Dendritic cell treated with granulocyte-macrophage colony-stimulating factor and Interleukin-4, amounts not matched to agents 40 ng/mL and 50 ng/mL, for 4 days (primary cell): ENCODE results near the gene KCNK1.
"Not testable (repeated sequence)": the region's sequence is repeated elsewhere in the genome, so short reads cannot be mapped to it uniquely, and the experiment has no call there.

Experiments used
- H3K27ac Mint-ChIP-seq: one replicate; pipeline ENCODE4 v1.8.0; 2022; ENCODE audit warnings: mild to moderate bottlenecking, mixed read lengths
- H3K27me3 Mint-ChIP-seq: one replicate; pipeline ENCODE4 v1.8.0; 2022; ENCODE audit warnings: mild to moderate bottlenecking, mixed read lengths
- H3K36me3 Mint-ChIP-seq: one replicate; pipeline ENCODE4 v1.8.0; 2022; ENCODE audit warnings: low read depth, mixed read lengths
- H3K4me1 Mint-ChIP-seq: one replicate; pipeline ENCODE4 v1.8.0; 2022; ENCODE audit warnings: low read depth, mixed read lengths
- H3K4me3 Mint-ChIP-seq: one replicate; pipeline ENCODE4 v1.8.0; 2022; ENCODE audit warnings: mild to moderate bottlenecking, moderate library complexity, mixed read lengths
- H3K9me3 Mint-ChIP-seq: one replicate; pipeline ENCODE4 v1.8.0; 2022; ENCODE audit warnings: mixed read lengths
- intact Hi-C: fragments of 100-400 bp; cut with micrococcal nuclease; formaldehyde crosslinking; loops from one replicate; pipeline ENCODE4 v1.15.0; 2022

Gene KCNK1

GRCh38 chr1:233615571-233615970, 1.7 kb downstream of the KCNK1 start:
- Mint-ChIP-seq H3K27ac (no peak overlapping the region), H3K36me3 (no peaks in the 10 kb centered on the region), H3K9me3 (no peaks in the 10 kb centered on the region), H3K4me1 (peaks cover 6% of the 10 kb centered on the region), H3K27me3 (peaks cover 63% of the 10 kb centered on the region), H3K4me3 (no peak overlapping the region)
- intact Hi-C loops, result no loop called here

GRCh38 chr1:233617025-233617424, 3.1 kb downstream of the KCNK1 start:
- Mint-ChIP-seq H3K4me1 (peaks cover 6% of the 10 kb centered on the region), H3K27me3 (peaks cover 51% of the 10 kb centered on the region), H3K27ac (no peak overlapping the region), H3K36me3 (no peaks in the 10 kb centered on the region), H3K9me3 (no peaks in the 10 kb centered on the region), H3K4me3 (no peak overlapping the region)
- intact Hi-C loops, result no loop called here

GRCh38 chr1:233619414-233619813, 5.5 kb downstream of the KCNK1 start:
- H3K4me1 Mint-ChIP-seq, intact Hi-C loops, H3K4me3 Mint-ChIP-seq, H3K9me3 Mint-ChIP-seq, H3K36me3 Mint-ChIP-seq, H3K27ac Mint-ChIP-seq: not testable (repeated sequence)
- H3K27me3 Mint-ChIP-seq, result peaks cover 42% of the 10 kb centered on the region

- peaks cover 36% of the 10 kb centered on the region for H3K27me3 Mint-ChIP-seq
- H3K4me1 Mint-ChIP-seq, result no peaks in the 10 kb centered on the region
- intact Hi-C loops, result no loop called here
Observed at GRCh38 chr1:233620065-233620464, 6.2 kb downstream of the KCNK1 start.

GRCh38 chr1:233621923-233622322, 8.0 kb downstream of the KCNK1 start:
- H3K9me3 Mint-ChIP-seq, result no peaks in the 10 kb centered on the region
- no peaks in the 10 kb centered on the region for H3K36me3 Mint-ChIP-seq
- no peak overlapping the region for H3K4me3 Mint-ChIP-seq
- intact Hi-C loops, result no loop called here
- no peak overlapping the region for H3K27ac Mint-ChIP-seq
- no peaks in the 10 kb centered on the region for H3K4me1 Mint-ChIP-seq
- H3K27me3 Mint-ChIP-seq, result peaks cover 20% of the 10 kb centered on the region

More at GRCh38 chr1:233620065-233620464, 6.2 kb downstream of the KCNK1 start:
- no peaks in the 10 kb centered on the region for H3K9me3 Mint-ChIP-seq
- H3K36me3 Mint-ChIP-seq, result no peaks in the 10 kb centered on the region
- no peak overlapping the region for H3K27ac Mint-ChIP-seq
- no peak overlapping the region for H3K4me3 Mint-ChIP-seq

- intact Hi-C loops, result no loop called here
- Mint-ChIP-seq H3K4me3 (no peak overlapping the region), H3K36me3 (no peaks in the 10 kb centered on the region), H3K27me3 (peaks cover 10% of the 10 kb centered on the region), H3K27ac (no peak overlapping the region), H3K9me3 (no peaks in the 10 kb centered on the region), H3K4me1 (no peaks in the 10 kb centered on the region)
Observed at GRCh38 chr1:233624289-233624688, 10.4 kb downstream of the KCNK1 start.

GRCh38 chr1:233625087-233625486, 11.2 kb downstream of the KCNK1 start:
- no peaks in the 10 kb centered on the region for H3K4me1 Mint-ChIP-seq
- intact Hi-C loops, result no loop called here

GRCh38 chr1:233625510-233625981, 11.6 kb downstream of the KCNK1 start:
- no peaks in the 10 kb centered on the region for H3K9me3 Mint-ChIP-seq

More at GRCh38 chr1:233625087-233625486, 11.2 kb downstream of the KCNK1 start:
- H3K36me3 Mint-ChIP-seq, result no peaks in the 10 kb centered on the region
- no peak overlapping the region for H3K4me3 Mint-ChIP-seq
- H3K27ac Mint-ChIP-seq, result no peak overlapping the region
- peaks cover 10% of the 10 kb centered on the region for H3K27me3 Mint-ChIP-seq
- no peaks in the 10 kb centered on the region for H3K9me3 Mint-ChIP-seq

GRCh38 chr1:233627376-233627775, 13.5 kb downstream of the KCNK1 start:
- Mint-ChIP-seq H3K27ac (no peak overlapping the region), H3K27me3 (peaks cover 9% of the 10 kb centered on the region), H3K9me3 (no peaks in the 10 kb centered on the region), H3K4me3 (no peak overlapping the region), H3K4me1 (no peaks in the 10 kb centered on the region), H3K36me3 (no peaks in the 10 kb centered on the region)
- intact Hi-C loops, result no loop called here

More at GRCh38 chr1:233625510-233625981, 11.6 kb downstream of the KCNK1 start:
- Mint-ChIP-seq H3K36me3 (no peaks in the 10 kb centered on the region), H3K4me1 (no peaks in the 10 kb centered on the region), H3K27ac (no peak overlapping the region), H3K27me3 (peaks cover 10% of the 10 kb centered on the region), H3K4me3 (no peak overlapping the region)
- intact Hi-C loops, result no loop called here

- no peak overlapping the region for H3K4me3 Mint-ChIP-seq
- no peaks in the 10 kb centered on the region for H3K9me3 Mint-ChIP-seq
- H3K4me1 Mint-ChIP-seq, result no peaks in the 10 kb centered on the region
- H3K27ac Mint-ChIP-seq, result no peak overlapping the region
- intact Hi-C loops, result no loop called here
- H3K27me3 Mint-ChIP-seq, result peaks cover 7% of the 10 kb centered on the region
- no peaks in the 10 kb centered on the region for H3K36me3 Mint-ChIP-seq
Observed at GRCh38 chr1:233627823-233628222, 13.9 kb downstream of the KCNK1 start.

GRCh38 chr1:233629305-233629935, 15.5 kb downstream of the KCNK1 start:
- Mint-ChIP-seq H3K27ac (no peak overlapping the region), H3K27me3 (peaks cover 7% of the 10 kb centered on the region), H3K4me3 (no peak overlapping the region), H3K36me3 (no peaks in the 10 kb centered on the region), H3K9me3 (no peaks in the 10 kb centered on the region), H3K4me1 (no peaks in the 10 kb centered on the region)
- intact Hi-C loops, result no loop called here

GRCh38 chr1:233631810-233632405, 18.0 kb downstream of the KCNK1 start:
- no peak overlapping the region for H3K27ac Mint-ChIP-seq
- peaks cover 8% of the 10 kb centered on the region for H3K27me3 Mint-ChIP-seq
- no peaks in the 10 kb centered on the region for H3K4me1 Mint-ChIP-seq
- peaks cover 11% of the 10 kb centered on the region for H3K9me3 Mint-ChIP-seq
- no peaks in the 10 kb centered on the region for H3K36me3 Mint-ChIP-seq
- intact Hi-C loops, result no loop called here
- H3K4me3 Mint-ChIP-seq, result no peak overlapping the region

GRCh38 chr1:233632436-233632835, 18.5 kb downstream of the KCNK1 start:
- Mint-ChIP-seq H3K4me1 (no peaks in the 10 kb centered on the region), H3K4me3 (no peak overlapping the region), H3K9me3 (peaks cover 11% of the 10 kb centered on the region), H3K36me3 (no peaks in the 10 kb centered on the region), H3K27me3 (peaks cover 8% of the 10 kb centered on the region), H3K27ac (no peak overlapping the region)
- intact Hi-C loops, result no loop called here

- Mint-ChIP-seq H3K9me3 (peaks cover 11% of the 10 kb centered on the region), H3K36me3 (no peaks in the 10 kb centered on the region), H3K4me1 (no peaks in the 10 kb centered on the region), H3K27me3 (peaks cover 5% of the 10 kb centered on the region), H3K4me3 (no peak overlapping the region), H3K27ac (no peak overlapping the region)
- intact Hi-C loops, result no loop called here
Observed at GRCh38 chr1:233635765-233636502, 22.0 kb downstream of the KCNK1 start.
